IPS-15b (cell line): ENCODE data around the gene AKAP1.
"Not testable (repeated sequence)": the region's sequence is repeated elsewhere in the genome, so short reads cannot be mapped to it uniquely, and the experiment has no call there.

Experiments used
- H3K27me3 ChIP-seq: one replicate; pipeline ENCODE4 v1.6.1; 2013; ENCODE audit warnings: low read length; ENCODE audit not compliant: control insufficient read depth, insufficient read depth
- H3K36me3 ChIP-seq: one replicate; pipeline ENCODE4 v1.6.1; 2013; ENCODE audit warnings: low read length; ENCODE audit not compliant: control insufficient read depth, insufficient read depth
- H3K4me1 ChIP-seq: one replicate; pipeline ENCODE4 v1.6.1; 2013; ENCODE audit warnings: mild to moderate bottlenecking, low read length; ENCODE audit not compliant: control insufficient read depth, insufficient read depth
- H3K4me3 ChIP-seq: one replicate; pipeline ENCODE4 v1.5.1; 2013; ENCODE audit warnings: low read depth, low read length
- H3K9ac ChIP-seq: one replicate; pipeline ENCODE4 v1.6.1; 2013; ENCODE audit warnings: low read depth, mild to moderate bottlenecking, low read length
- H3K9me3 ChIP-seq: one replicate; pipeline ENCODE4 v1.6.1; 2013; ENCODE audit warnings: mild to moderate bottlenecking, low read length; ENCODE audit not compliant: control insufficient read depth, insufficient read depth

The AKAP1 gene

DNA sequence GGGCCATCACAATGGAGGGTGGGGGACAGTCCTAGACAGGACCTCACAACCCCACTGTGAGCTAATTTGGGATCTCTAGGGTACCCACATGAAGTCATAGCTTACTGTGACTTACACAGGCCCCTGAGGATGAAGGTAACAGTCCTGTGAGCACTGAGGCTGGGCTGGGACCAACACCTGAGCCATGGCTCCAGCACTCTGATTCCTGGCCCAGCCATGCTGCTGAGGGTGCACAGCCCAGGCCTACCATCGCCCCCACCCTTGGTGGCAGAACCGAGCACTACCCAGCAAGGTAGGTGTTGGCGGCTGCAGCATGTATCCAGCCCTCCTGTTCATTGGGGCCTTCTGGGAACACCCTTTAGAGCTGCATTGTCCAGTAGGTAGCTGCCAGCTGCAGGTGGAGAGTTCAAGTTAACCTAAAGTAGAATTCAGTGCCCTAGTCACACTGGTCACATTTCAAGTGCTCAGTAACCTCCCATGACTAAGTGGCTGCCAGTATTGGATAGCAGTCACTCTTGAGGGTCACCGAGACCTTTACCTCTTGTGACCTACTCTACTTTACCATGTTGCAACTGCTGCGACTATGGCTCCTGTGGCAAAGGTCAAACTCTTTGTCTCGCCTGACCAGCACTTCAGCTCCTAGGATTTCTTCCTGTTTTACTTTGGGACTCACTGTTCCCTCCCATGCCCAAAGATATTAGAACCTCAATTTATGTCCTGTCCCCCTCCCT, 11.6 kb downstream of the AKAP1 start:
- no peaks in the 10 kb centered on the region for H3K27me3 ChIP-seq
- H3K4me3 ChIP-seq = no peak overlapping the region
- H3K9ac ChIP-seq = no peak overlapping the region
- H3K9me3 ChIP-seq = no peaks in the 10 kb centered on the region
- H3K36me3 ChIP-seq = no peaks in the 10 kb centered on the region
- peaks cover 18% of the 10 kb centered on the region for H3K4me1 ChIP-seq

DNA sequence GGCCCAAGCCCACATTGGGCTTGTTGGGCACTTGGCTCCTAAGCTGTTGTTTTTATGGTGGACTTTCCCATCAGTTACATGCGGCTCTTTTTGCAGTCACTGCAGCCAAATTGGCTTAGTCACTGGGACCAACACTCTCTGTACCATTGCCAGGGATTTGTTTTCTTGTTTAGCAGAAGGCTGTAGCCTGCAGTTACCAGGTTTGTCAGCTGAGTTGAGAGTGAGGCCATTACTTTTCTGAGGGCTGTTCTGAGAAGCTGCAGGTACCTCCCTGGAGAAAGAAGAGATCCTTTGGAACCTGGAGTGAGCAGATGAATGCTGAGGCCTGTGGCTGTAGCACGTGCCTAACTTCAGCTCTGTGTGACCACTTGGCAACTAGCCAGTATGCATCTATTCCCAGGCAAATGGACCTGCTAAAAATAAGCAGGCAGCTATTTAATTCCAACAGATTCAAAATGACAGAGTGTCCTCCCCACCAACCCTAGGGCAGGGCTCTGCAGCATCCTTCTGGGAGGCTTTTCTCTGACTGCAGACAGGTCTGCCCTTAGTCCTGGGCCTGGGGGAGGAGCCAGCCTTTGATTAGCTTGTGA, 12.9 kb downstream of the AKAP1 start:
- no peak overlapping the region for H3K4me3 ChIP-seq
- H3K9me3 ChIP-seq = no peaks in the 10 kb centered on the region
- H3K36me3 ChIP-seq = no peaks in the 10 kb centered on the region
- no peak overlapping the region for H3K9ac ChIP-seq
- H3K27me3 ChIP-seq = no peaks in the 10 kb centered on the region
- peaks cover 10% of the 10 kb centered on the region for H3K4me1 ChIP-seq

- Histone ChIP-seq H3K9ac (no peak overlapping the region), H3K27me3 (no peaks in the 10 kb centered on the region), H3K9me3 (no peaks in the 10 kb centered on the region), H3K4me3 (no peak overlapping the region), H3K4me1 (peaks cover 9% of the 10 kb centered on the region), H3K36me3 (no peaks in the 10 kb centered on the region)
Observed at GRCh38 chr17:57099165-57099564, 14.1 kb downstream of the AKAP1 start.

DNA sequence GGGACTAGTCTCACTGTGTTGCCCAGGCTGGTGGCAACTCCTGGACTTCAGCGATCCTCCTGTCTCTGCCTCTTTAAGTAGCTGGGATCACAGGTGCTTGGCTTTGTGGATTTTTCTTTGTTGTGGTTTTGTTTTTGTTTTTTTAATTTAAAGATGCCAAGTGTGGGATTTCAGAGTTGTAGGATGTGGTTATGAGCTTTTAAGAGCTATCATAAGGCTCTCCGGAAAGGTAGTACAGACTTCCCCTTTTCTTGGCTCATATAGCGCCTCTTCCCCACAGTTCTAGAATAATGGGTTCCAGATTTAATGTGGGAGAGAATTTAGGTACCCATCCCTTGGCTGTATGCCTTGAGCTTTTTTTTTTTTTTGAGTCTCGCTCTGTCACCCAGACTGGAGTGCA, 17.1 kb downstream of the AKAP1 start:
- H3K9me3 ChIP-seq = no peaks in the 10 kb centered on the region
- H3K36me3 ChIP-seq = peaks cover 10% of the 10 kb centered on the region
- peaks cover 11% of the 10 kb centered on the region for H3K4me1 ChIP-seq

DNA sequence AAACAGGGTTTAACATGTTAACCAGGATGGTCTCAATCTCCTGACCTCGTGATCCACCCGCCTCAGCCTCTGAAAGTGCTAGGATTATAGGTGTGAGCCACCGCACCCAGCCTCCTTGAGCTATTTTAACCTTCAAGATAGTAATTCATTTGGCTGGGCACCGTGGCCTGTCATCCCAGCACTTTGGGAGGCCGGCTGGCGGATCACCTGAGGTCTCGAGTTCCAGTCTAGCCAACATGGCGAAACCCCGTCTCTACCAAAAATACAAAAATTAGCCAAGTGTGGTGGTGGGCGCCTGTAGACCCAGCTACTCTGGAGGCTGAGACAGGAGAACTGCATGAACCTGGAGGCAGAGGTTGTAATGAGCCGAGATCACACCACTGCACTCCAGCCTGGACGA, 17.6 kb downstream of the AKAP1 start:
- not testable (repeated sequence) for H3K27me3 ChIP-seq, H3K9ac ChIP-seq, H3K4me3 ChIP-seq, H3K9me3 ChIP-seq
- peaks cover 11% of the 10 kb centered on the region for H3K36me3 ChIP-seq
- peaks cover 15% of the 10 kb centered on the region for H3K4me1 ChIP-seq

More for the DNA sequence above, 17.1 kb downstream of the AKAP1 start:
- H3K4me3 ChIP-seq = no peak overlapping the region
- no peaks in the 10 kb centered on the region for H3K27me3 ChIP-seq
- no peak overlapping the region for H3K9ac ChIP-seq

DNA sequence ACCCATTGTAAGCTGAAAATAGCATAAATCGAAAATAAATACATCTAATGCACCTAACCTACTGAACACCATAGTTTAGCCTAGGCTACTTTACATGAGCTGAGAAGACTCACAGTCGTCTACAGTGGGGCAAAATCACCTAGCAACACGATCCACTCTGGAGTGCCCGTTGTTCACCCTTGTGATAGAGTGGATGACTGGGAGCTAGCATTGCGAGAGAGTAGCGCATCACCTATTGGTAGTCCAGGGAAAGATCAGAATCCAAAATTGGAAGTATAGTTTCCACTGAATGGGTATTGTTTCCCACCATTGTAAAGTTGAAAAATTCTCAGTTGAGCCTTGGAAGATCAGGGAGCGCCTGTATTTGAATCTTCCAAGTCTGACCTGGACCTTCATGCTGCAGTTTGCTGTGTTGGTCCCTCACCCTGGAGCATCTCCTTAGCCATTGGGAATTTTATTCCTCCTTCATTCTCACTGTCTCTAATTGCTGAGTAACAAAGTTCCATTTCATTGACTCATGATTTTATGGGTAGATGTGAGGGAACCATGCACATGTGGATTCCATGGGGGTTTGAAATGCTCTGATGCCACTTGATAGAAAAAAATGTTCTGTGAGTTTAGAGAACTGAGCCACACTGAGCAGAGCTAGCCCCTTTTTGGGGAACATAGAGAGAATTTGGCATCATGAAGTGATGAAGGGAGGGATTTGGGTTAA, 19.6 kb downstream of the AKAP1 start:
- Histone ChIP-seq H3K9me3 (no peaks in the 10 kb centered on the region), H3K36me3 (peaks cover 11% of the 10 kb centered on the region), H3K27me3 (no peaks in the 10 kb centered on the region), H3K4me1 (peaks cover 21% of the 10 kb centered on the region), H3K9ac (no peak overlapping the region), H3K4me3 (no peak overlapping the region)

DNA sequence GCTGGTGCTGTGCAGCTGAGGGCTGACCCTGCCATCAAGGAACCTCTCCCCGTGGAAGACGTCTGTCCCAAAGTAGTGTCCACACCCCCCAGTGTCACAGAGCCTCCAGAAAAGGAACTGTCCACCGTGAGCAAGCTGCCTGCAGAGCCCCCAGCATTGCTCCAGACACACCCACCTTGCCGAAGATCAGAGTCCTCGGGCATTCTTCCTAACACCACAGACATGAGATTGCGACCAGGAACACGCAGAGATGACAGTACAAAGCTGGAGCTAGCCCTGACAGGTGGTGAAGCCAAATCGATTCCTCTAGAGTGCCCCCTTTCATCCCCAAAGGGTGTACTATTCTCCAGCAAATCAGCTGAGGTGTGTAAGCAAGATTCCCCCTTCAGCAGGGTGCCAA, 20.5 kb downstream of the AKAP1 start:
- H3K4me3 ChIP-seq = no peak overlapping the region
- no peaks in the 10 kb centered on the region for H3K27me3 ChIP-seq
- H3K4me1 ChIP-seq = peaks cover 19% of the 10 kb centered on the region
- no peak overlapping the region for H3K9ac ChIP-seq
- peaks cover 13% of the 10 kb centered on the region for H3K36me3 ChIP-seq
- no peaks in the 10 kb centered on the region for H3K9me3 ChIP-seq

- Histone ChIP-seq H3K4me3 (no peak overlapping the region), H3K36me3 (peaks cover 16% of the 10 kb centered on the region), H3K27me3 (no peaks in the 10 kb centered on the region), H3K9ac (no peak overlapping the region), H3K4me1 (peaks cover 19% of the 10 kb centered on the region), H3K9me3 (no peaks in the 10 kb centered on the region)
Observed at GRCh38 chr17:57106107-57106835, 21.2 kb downstream of the AKAP1 start.

DNA sequence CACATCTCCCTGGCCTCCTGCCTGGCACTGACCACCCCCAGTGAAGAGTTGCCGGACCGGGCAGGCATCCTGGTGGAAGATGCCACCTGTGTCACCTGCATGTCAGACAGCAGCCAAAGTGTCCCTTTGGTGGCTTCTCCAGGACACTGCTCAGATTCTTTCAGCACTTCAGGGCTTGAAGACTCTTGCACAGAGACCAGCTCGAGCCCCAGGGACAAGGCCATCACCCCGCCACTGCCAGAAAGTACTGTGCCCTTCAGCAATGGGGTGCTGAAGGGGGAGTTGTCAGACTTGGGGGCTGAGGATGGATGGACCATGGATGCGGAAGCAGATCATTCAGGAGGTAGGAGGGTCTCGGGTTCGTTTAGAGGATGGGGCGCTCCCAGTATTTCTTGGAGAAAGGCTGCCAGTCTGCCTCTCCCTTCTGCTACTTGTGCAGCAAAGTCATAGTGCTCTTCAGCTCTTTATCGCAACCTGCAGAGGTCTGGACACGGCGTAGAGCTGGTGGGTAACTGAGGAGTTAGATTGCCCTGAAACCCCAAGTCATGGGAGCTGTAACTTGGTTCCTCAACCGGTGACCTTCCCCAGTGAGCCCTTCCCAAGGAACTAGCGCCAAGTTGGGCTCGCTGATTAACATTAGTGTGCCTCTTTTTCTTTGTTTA, 21.9 kb downstream of the AKAP1 start:
- Histone ChIP-seq H3K9me3 (no peaks in the 10 kb centered on the region), H3K27me3 (no peaks in the 10 kb centered on the region), H3K4me1 (peaks cover 19% of the 10 kb centered on the region), H3K9ac (no peak overlapping the region), H3K36me3 (peaks cover 23% of the 10 kb centered on the region), H3K4me3 (no peak overlapping the region)

- no peaks in the 10 kb centered on the region for H3K9me3 ChIP-seq
- H3K4me3 ChIP-seq = no peak overlapping the region
- H3K4me1 ChIP-seq = peaks cover 19% of the 10 kb centered on the region
- H3K27me3 ChIP-seq = no peaks in the 10 kb centered on the region
- H3K9ac ChIP-seq = no peak overlapping the region
- H3K36me3 ChIP-seq = peaks cover 29% of the 10 kb centered on the region
Observed at GRCh38 chr17:57107498-57108101, 22.6 kb downstream of the AKAP1 start.
